Natural killer cell treated with Interleukin-12 subunit alpha and Interleukin-12 subunit beta and Interleukin-15 and Interleukin-18, amount 100 ng/mL, for 72 hours (primary cell): Measurements from ENCODE around the gene TGDS. TPM values are rescaled to one million over a fixed set of nuclear protein-coding genes. Genes with fewer than 3 reads are reported as not detected.

ENCODE experiments used
- ATAC-seq, 2 donors: fragments of 150-1000 bp; cut with Tn5 transposase in 1 of 2; sonication (Bioruptor Pico), chemical (Tn5 transposase) in 1 of 2; 2 replicates each; pipeline ENCODE4 v1.10.0; 2021
- DNase-seq: peaks from one replicate; pipeline ENCODE4 v3.0.0; 2022; ENCODE audit warnings: low spot score
- H3K27ac Mint-ChIP-seq, 2 donors: 1 replicate in 1 of 2; 2 replicates in 1 of 2; pipeline ENCODE4 v1.8.0; 2022; ENCODE audit warnings: mixed read lengths in 2 of 2, mild to moderate bottlenecking in 1 of 2, moderate library complexity in 1 of 2
- H3K27me3 Mint-ChIP-seq, 2 donors: 1 replicate in 1 of 2; 2 replicates in 1 of 2; pipeline ENCODE4 v1.8.0; 2022; ENCODE audit warnings: mixed read lengths in 2 of 2
- H3K36me3 Mint-ChIP-seq: one replicate; pipeline ENCODE4 v1.8.0; 2022; ENCODE audit warnings: mixed read lengths
- H3K4me1 Mint-ChIP-seq, 2 donors: 1 replicate in 1 of 2; 2 replicates in 1 of 2; pipeline ENCODE4 v1.8.0; 2022; ENCODE audit warnings: low read depth in 2 of 2, mixed read lengths in 2 of 2, mild to moderate bottlenecking in 1 of 2
- H3K4me3 Mint-ChIP-seq: one replicate; pipeline ENCODE4 v1.8.0; 2022; ENCODE audit warnings: mixed read lengths
- H3K9me3 Mint-ChIP-seq: 2 replicates; pipeline ENCODE4 v1.8.0; 2022; ENCODE audit warnings: mixed read lengths
- total RNA-seq, 2 donors: library from RNA; stranded (reverse); gene quantifications; one replicate each; pipeline ENCODE4 v1.2.3, GENCODE V29; 2022

The TGDS gene
- total RNA-seq, 2 donors from 2014 or later = 18.7 to 20.5 TPM

GRCh38 chr13:94588541-94588940, 7.4 kb downstream of the TGDS start:
- peak overlapping the region in 1 of 2 donors; percentile 65 for H3K27ac Mint-ChIP-seq
- no peak overlapping the region for H3K4me3 Mint-ChIP-seq
- H3K4me1 Mint-ChIP-seq = peaks cover 21 to 26% of the 10 kb centered on the region in 2 donors
- peaks cover 18% of the 10 kb centered on the region for H3K36me3 Mint-ChIP-seq
- no peak for ATAC-seq
- no peak for DNase-seq
- H3K27me3 Mint-ChIP-seq = no peaks in the 10 kb centered on the region
- no peaks in the 10 kb centered on the region for H3K9me3 Mint-ChIP-seq

GRCh38 chr13:94586371-94586770, 9.6 kb downstream of the TGDS start:
- Mint-ChIP-seq H3K27ac (no peak overlapping the region), H3K4me1 (peaks cover 21 to 26% of the 10 kb centered on the region in 2 donors), H3K9me3 (no peaks in the 10 kb centered on the region), H3K27me3 (no peaks in the 10 kb centered on the region), H3K36me3 (peaks cover 31% of the 10 kb centered on the region), H3K4me3 (no peak overlapping the region)
- DNase-seq (no peak), ATAC-seq (no peak)

- no peak for ATAC-seq
- Mint-ChIP-seq H3K4me3 (no peak overlapping the region), H3K36me3 (peaks cover 37% of the 10 kb centered on the region), H3K27me3 (no peaks in the 10 kb centered on the region), H3K4me1 (peaks cover 22 to 26% of the 10 kb centered on the region in 2 donors), H3K27ac (no peak overlapping the region), H3K9me3 (no peaks in the 10 kb centered on the region)
- DNase-seq = no peak
Observed at GRCh38 chr13:94585543-94586101, 10.3 kb downstream of the TGDS start.

- H3K36me3 Mint-ChIP-seq = peaks cover 43% of the 10 kb centered on the region
- ATAC-seq = no peak
- H3K27ac Mint-ChIP-seq = no peak overlapping the region
- H3K27me3 Mint-ChIP-seq = no peaks in the 10 kb centered on the region
- H3K4me3 Mint-ChIP-seq = no peak overlapping the region
- no peak for DNase-seq
- H3K9me3 Mint-ChIP-seq = no peaks in the 10 kb centered on the region
- H3K4me1 Mint-ChIP-seq = peaks cover 19 to 25% of the 10 kb centered on the region in 2 donors
Observed at GRCh38 chr13:94583926-94584325, 12.0 kb downstream of the TGDS start.

GRCh38 chr13:94579063-94579462, 16.9 kb downstream of the TGDS start:
- ATAC-seq (no peak), DNase-seq (no peak)
- Mint-ChIP-seq H3K27ac (no peak overlapping the region), H3K4me1 (peaks cover 2 to 3% of the 10 kb centered on the region in 2 donors), H3K4me3 (no peak overlapping the region), H3K9me3 (no peaks in the 10 kb centered on the region), H3K36me3 (peaks cover 37% of the 10 kb centered on the region), H3K27me3 (no peaks in the 10 kb centered on the region)

GRCh38 chr13:94569615-94570014, 26.3 kb downstream of the TGDS start:
- Mint-ChIP-seq H3K9me3 (no peaks in the 10 kb centered on the region), H3K4me1 (peaks cover 0 to 4% of the 10 kb centered on the region in 2 donors), H3K27me3 (no peaks in the 10 kb centered on the region), H3K4me3 (no peak overlapping the region), H3K27ac (no peak overlapping the region), H3K36me3 (peaks cover 34% of the 10 kb centered on the region)
- no peak for ATAC-seq
- no peak for DNase-seq

GRCh38 chr13:94568443-94568842, 27.5 kb downstream of the TGDS start:
- ATAC-seq (no peak), DNase-seq (no peak)
- peaks cover 26% of the 10 kb centered on the region for H3K36me3 Mint-ChIP-seq
- H3K4me1 Mint-ChIP-seq = peaks cover 0 to 4% of the 10 kb centered on the region in 2 donors
- no peaks in the 10 kb centered on the region for H3K27me3 Mint-ChIP-seq
- no peak overlapping the region for H3K4me3 Mint-ChIP-seq
- H3K27ac Mint-ChIP-seq = no peak overlapping the region
- H3K9me3 Mint-ChIP-seq = no peaks in the 10 kb centered on the region

GRCh38 chr13:94567581-94567980, 28.4 kb downstream of the TGDS start:
- no peak for ATAC-seq
- Mint-ChIP-seq H3K36me3 (peaks cover 21% of the 10 kb centered on the region), H3K4me1 (no peaks in the 10 kb centered on the region), H3K27ac (no peak overlapping the region), H3K27me3 (no peaks in the 10 kb centered on the region), H3K9me3 (no peaks in the 10 kb centered on the region), H3K4me3 (no peak overlapping the region)
- no peak for DNase-seq

- no peak overlapping the region for H3K27ac Mint-ChIP-seq
- peaks cover 5% of the 10 kb centered on the region for H3K36me3 Mint-ChIP-seq
- no peak for ATAC-seq
- DNase-seq = no peak
- H3K4me1 Mint-ChIP-seq = peaks cover 5 to 11% of the 10 kb centered on the region in 2 donors
- no peak overlapping the region for H3K4me3 Mint-ChIP-seq
- H3K27me3 Mint-ChIP-seq = no peaks in the 10 kb centered on the region
- no peaks in the 10 kb centered on the region for H3K9me3 Mint-ChIP-seq
Observed at GRCh38 chr13:94561126-94561525, 34.8 kb downstream of the TGDS start.

- Mint-ChIP-seq H3K27me3 (no peaks in the 10 kb centered on the region), H3K27ac (no peak overlapping the region), H3K4me1 (peaks cover 5 to 11% of the 10 kb centered on the region in 2 donors), H3K4me3 (no peak overlapping the region), H3K36me3 (peaks cover 5% of the 10 kb centered on the region), H3K9me3 (no peaks in the 10 kb centered on the region)
- ATAC-seq (no peak), DNase-seq (no peak)
Observed at GRCh38 chr13:94560116-94560515, 35.8 kb downstream of the TGDS start.

GRCh38 chr13:94559222-94559795, 36.6 kb downstream of the TGDS start:
- ATAC-seq (no peak), DNase-seq (no peak)
- Mint-ChIP-seq H3K9me3 (no peaks in the 10 kb centered on the region), H3K36me3 (peaks cover 5% of the 10 kb centered on the region), H3K27me3 (no peaks in the 10 kb centered on the region), H3K4me1 (peaks cover 5 to 11% of the 10 kb centered on the region in 2 donors), H3K27ac (no peak overlapping the region), H3K4me3 (no peak overlapping the region)

GRCh38 chr13:94558716-94559115, 37.2 kb downstream of the TGDS start:
- Mint-ChIP-seq H3K4me3 (no peak overlapping the region), H3K4me1 (peaks cover 5 to 11% of the 10 kb centered on the region in 2 donors), H3K9me3 (no peaks in the 10 kb centered on the region), H3K27ac (peak overlapping the region; percentile 41), H3K27me3 (no peaks in the 10 kb centered on the region), H3K36me3 (peaks cover 5% of the 10 kb centered on the region)
- DNase-seq (no peak), ATAC-seq (peak; percentile 51 to 59)

- H3K27ac Mint-ChIP-seq = peak overlapping the region in 1 of 2 donors; percentile 41
- ATAC-seq = no peak
- no peaks in the 10 kb centered on the region for H3K9me3 Mint-ChIP-seq
- no peak overlapping the region for H3K4me3 Mint-ChIP-seq
- peaks cover 5% of the 10 kb centered on the region for H3K36me3 Mint-ChIP-seq
- H3K27me3 Mint-ChIP-seq = no peaks in the 10 kb centered on the region
- H3K4me1 Mint-ChIP-seq = peaks cover 5 to 11% of the 10 kb centered on the region in 2 donors
- DNase-seq = no peak
Observed at GRCh38 chr13:94557684-94558235, 38.2 kb downstream of the TGDS start.

GRCh38 chr13:94556621-94557020, 39.3 kb downstream of the TGDS start:
- no peak for DNase-seq

More at GRCh38 chr13:94556621-94557020, 39.3 kb downstream of the TGDS start:
- no peaks in the 10 kb centered on the region for H3K27me3 Mint-ChIP-seq
- no peaks in the 10 kb centered on the region for H3K9me3 Mint-ChIP-seq
- no peak for ATAC-seq
- no peaks in the 10 kb centered on the region for H3K36me3 Mint-ChIP-seq
- no peak overlapping the region for H3K27ac Mint-ChIP-seq
- no peak overlapping the region for H3K4me3 Mint-ChIP-seq
- H3K4me1 Mint-ChIP-seq = peaks cover 5 to 11% of the 10 kb centered on the region in 2 donors
